ENCODE measurements around the gene ZBTB46.

The ZBTB46 gene

GRCh38 chr20:63765082-63765873, 65.8 kb downstream of the ZBTB46 start:
- no peak for DNase-seq

- no peak for DNase-seq
Observed at GRCh38 chr20:63759377-63759901, 71.6 kb downstream of the ZBTB46 start.

DNA sequence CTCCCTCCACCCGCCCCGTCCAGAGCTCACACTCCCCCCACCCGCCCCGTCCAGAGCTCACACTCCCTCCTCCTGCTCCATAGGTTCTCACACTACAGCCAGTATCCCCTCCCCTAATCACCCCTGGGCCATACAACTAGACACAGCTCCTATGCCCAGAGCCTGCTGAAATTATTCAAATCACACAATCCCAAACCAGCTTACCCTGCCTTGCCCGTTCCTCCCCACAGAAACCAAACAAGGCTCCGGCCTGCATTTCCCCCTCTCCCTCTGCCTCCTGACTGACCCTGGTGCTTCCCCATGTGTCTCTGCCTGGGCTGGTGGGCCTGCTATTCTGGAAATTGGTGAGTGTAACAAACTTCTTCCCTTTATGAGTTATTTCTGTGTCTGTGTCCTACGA, 72.9 kb downstream of the ZBTB46 start:
- no peak for DNase-seq

DNA sequence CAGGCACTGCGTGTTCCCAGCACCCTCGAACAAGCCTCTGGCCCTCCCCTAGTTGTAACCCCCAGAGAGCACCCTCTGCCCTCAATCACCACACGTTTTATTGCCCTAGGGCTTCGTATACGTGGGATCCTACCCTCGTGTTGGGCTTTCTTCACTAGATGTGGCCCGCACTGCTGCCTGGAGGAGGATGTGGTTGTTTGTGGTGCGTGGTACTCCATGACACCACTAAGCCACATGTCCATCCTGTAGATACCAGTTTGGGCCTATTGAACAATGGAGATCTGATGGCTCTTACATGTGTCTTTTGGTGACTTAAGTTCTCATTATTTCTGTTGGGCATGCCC, 74.4 kb downstream of the ZBTB46 start:
- no peak for DNase-seq

DNA sequence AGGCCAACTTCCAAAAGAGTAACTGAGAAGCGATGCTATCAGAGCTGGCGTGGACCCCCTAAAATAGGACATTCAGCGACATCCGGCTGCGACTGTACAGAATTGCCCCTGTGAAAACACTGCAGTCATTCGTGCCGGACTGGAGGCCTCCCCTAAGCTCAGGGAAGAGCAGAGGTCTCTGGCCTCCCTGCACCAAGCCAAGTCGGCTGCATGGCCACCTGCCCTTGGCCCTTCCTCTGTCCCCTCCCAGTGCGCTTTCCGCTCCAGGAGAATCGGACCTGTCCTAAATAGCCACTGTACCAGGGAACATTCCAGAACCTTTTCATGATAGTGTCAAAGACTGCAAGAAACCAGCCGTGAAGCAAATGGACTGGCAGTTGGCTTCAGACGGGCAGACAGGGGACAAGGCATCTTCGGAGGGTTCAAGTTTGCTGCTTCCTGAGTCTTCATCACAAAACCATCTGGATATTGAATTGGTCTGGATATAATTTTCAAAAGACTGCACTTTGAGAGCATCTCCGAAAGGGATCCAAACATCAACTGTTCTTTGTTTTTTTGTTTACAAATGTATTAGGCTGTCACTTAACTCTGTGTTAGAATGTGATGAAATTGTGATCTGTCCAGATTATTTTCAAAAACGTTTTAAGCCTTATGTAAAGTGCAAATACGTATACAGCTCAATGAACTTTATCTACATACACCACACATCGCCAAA, 75.0 kb downstream of the ZBTB46 start:
- no peak for DNase-seq

DNA sequence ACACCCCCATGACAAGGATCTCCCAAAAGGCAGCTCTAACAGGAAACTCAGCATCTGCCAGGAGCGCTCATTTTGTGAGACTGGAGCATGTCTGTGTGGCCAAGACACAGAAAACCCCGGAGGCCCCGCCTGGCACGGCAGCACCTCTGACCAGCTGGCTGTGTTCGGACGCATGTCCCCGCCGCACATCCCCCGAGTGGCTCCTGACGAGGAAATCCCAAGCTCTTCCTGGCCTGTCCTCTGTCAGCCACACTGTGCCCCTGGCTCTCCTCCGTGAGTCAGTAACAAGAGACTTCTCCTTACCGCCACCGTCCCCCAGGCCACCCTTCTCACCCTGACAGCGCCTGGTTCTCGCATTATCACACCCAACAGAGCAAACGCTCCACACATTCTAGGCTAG, 77.1 kb downstream of the ZBTB46 start:
- DNase-seq: no peak

DNA sequence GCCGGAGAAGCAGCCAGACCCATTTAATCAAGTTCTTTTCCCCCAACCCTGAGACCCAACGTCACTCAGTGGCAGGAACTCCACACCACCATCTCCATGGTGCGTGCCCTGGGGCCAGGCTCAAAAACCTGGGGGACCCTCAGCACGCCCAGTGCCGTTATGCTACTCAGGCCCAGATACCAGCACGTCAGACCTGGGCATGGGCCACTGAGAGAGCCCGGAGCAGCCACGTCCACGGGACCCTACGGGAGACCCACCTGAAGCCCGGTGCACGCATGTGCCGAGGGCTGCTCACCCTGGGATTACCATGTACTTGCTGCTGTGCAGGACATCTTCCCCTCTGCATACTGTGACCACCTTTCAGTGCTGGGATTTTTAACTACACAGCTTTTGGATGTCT, 77.7 kb downstream of the ZBTB46 start:
- no peak for DNase-seq

DNA sequence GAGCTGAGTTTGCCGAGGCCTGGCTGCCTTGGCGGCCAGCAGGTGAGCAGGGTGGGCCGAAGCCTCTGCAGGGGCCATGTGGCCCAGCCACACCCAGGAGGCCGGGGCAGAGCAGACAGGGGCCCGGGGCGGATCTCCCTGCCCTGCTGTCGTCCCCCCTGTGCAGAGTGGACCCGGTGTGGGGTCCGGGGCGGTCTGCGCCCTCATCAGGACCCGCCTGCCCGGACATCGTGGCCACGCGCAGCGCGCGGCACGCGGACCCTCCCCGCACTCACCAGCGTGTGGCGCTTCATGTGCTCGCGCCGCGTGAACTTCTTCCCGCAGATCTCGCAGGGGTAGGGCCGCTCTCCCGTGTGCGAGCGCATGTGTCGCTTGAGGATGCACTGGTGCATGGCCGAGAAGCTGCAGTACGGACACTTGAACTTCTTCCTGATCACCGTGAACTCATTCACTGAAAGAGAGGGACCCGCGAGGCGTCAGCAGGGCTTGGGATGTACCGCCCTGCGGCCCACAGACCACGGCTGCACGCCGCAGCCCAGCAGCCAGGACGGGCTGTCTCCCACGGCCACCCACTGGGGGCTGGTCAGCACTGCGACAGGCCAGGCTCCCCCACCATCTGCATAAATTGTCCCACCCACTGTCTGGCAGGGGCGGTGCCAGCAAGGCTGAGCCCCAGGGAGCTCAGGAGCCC, 78.5 kb downstream of the ZBTB46 start:
- no peak for DNase-seq

DNA sequence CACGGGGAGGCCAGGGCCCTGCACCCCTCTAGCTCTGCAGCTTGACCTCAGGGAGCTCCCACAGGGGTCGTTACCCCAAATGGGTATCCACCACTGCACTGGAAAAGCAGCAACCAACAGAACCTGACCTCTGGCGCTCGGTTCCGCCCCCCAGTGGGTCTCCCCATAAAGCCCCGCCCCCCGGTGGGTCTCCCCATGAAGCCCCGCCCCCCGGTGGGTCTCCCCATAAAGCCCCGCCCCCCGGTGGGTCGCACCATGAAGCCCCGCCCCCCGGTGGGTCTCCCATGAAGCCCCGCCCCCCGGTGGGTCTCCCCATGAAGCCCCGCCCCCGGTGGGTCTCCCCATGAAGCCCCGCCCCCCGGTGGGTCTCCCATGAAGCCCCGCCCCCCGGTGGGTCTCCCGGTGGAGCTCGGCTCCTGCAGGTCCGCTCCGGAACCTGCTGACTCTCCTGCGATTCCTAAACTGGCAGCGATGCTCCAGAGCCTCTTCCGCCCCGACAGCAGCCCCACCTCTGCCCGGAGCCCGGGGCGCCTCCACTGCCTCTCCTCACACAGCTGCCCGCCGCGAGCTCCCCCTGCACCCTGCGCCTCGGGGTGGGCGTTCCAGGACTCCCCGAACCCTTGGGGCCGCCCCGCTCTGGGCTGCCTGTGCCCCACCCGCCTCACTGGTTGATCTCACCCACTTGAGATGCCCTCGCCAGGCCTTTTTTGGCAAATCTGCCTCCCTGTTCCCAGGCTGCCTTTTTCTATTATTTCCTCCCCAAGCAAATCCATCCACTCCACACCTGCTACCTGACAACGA, 79.4 kb downstream of the ZBTB46 start:
- DNase-seq: no peak

GRCh38 chr20:63750807-63751470, 80.1 kb downstream of the ZBTB46 start:
- no peak for DNase-seq

GRCh38 chr20:63749597-63750508, 81.2 kb downstream of the ZBTB46 start:
- DNase-seq: no peak

DNA sequence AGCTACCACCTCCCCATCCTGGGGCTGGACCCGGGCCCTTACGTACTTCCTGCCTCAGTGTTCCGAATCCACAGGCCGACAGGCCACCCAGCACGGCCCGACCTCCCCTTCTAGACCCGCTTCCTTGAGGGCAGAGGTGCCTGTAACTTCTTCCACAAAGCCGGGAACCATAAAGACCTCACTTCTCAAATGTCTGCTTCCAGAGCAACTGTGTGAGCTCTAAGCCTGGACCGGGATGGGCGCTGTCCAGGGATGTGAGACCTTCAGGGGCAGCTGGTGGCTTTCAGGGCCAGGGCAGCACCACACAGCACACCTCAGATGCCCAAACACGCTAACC, 82.2 kb downstream of the ZBTB46 start:
- no peak for DNase-seq

- no peak for DNase-seq
Observed at GRCh38 chr20:63748070-63748933, 82.8 kb downstream of the ZBTB46 start.

DNA sequence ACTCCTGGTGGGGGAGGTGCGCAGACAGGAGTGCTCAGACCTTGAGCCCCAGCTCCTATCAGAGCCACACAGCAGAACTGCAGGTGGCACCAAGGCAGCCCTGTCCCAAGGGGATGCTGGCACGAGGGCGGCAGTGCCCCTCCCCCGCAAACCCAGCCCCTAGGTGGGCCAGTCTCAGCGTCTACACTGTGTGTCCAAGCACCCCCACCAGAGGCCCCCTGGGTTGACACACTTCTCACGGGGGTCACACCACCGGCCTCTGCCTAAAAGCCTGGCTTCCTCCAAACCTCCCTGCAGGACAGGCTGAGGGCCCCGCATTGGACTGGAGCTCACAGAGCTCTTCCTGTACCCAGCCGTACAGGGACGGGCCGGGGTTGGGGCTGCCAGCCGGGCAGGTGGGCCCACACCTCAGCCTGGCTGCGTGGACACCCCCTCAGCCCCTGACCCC, 83.4 kb downstream of the ZBTB46 start:
- no peak for DNase-seq

DNA sequence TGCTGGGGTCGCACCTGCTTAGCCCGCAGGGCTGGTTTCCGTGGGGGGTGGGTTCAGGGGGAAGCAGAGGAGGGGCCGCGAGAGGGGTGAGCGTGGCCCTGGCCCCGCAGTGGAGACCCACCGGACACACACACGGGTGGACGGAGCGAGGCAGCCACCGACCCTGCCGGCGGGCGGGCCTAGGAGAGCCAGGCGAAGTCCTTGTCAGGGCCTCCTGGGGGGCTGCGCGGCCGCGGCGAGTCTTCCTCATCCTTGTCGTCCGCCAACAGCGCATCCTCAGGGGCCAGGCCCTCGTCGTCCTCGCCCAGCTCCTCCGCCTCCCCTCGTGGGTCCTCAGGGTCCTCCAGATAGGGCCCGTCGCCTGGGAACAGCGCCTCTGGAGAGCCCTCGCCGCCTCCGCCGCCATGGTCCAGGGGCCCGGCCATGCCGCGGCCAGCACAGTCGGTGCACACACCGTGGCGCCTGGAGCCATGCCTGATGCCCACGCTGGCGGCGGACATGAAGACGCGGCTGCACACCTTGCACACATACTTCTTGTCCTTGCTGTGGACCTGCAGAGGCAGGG, 84.2 kb downstream of the ZBTB46 start:
- no peak for DNase-seq

GRCh38 chr20:63745961-63746731, 84.9 kb downstream of the ZBTB46 start:
- no peak for DNase-seq

GRCh38 chr20:63745424-63745805, 85.6 kb downstream of the ZBTB46 start:
- no peak for DNase-seq

DNA sequence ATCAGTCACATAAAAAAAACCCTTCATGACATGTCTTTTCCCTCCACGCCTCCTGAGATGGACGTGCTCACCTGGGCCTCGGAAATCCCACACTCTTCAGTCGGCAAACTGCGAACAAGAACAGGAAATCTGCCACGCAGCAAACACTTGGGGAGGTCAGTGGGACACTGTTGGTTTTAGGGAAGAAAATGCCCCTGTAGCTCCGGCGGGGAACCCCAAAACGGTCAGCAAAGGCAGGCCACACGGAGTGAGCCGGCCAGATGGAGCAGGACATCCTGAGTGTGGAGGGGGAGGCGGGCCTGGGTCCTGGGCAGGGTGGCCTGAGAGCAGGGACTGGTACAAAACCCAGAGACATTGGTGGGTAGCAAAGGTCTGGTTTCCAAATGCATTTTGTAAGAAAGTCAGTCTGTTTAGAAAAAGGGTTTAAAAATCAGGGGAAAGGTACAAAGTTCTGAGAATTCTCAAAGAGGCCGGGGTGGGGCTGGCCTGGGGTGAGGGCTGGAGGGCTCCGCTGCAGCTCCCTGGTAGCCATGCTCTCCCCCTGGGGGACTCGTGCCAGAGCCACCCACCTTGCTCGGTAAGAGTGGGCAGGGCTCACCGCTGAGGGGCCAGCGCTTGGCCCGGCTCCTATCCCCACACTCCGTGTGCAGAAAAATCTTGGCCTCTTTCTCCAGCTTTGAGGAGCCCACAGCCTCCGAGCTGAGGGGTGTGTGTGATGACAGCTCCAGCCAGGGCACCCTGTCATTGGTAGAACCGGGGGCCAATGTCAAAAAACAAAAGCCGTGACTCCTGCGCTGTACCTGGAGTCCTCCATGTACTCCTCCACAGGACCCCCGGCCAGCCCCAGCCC, 86.3 kb downstream of the ZBTB46 start:
- no peak for DNase-seq

All from cortex of kidney (tissue), 1 donor.